Type B pancreatic cell (in vitro differentiated cells): ENCODE results near the gene SSU72. TPM values are rescaled to one million over a fixed set of nuclear protein-coding genes. Genes with fewer than 3 reads are reported as not detected.

Experiments
- DNase-seq: peaks from one replicate; pipeline ENCODE4 v3.0.0; 2021; ENCODE audit warnings: mixed read lengths; ENCODE audit not compliant: unreplicated experiment; ENCODE audit errors: extremely low spot score
- H3K27ac Mint-ChIP-seq: 2 replicates; pipeline ENCODE4 v1.8.0; 2021; ENCODE audit warnings: mild to moderate bottlenecking, mixed read lengths
- H3K27me3 Mint-ChIP-seq: 2 replicates; pipeline ENCODE4 v1.8.0; 2021; ENCODE audit warnings: mixed read lengths
- H3K36me3 Mint-ChIP-seq: 2 replicates; pipeline ENCODE4 v1.8.0; 2021; ENCODE audit warnings: mixed read lengths
- H3K4me1 Mint-ChIP-seq: one replicate; pipeline ENCODE4 v1.8.0; 2021; ENCODE audit warnings: mixed read lengths; ENCODE audit not compliant: unreplicated experiment
- H3K4me3 Mint-ChIP-seq: 2 replicates; pipeline ENCODE4 v1.8.0; 2021; ENCODE audit warnings: mild to moderate bottlenecking, mixed read lengths
- H3K9me3 Mint-ChIP-seq: 2 replicates; pipeline ENCODE4 v1.8.0; 2021; ENCODE audit warnings: mixed read lengths
- total RNA-seq: library from RNA; stranded (reverse); gene quantifications from 2 replicates; pipeline ENCODE4 v1.2.1, GENCODE V29; 2021; ENCODE audit warnings: low replicate concordance
- TF ChIP-seq, protein P1 (sequence below): fragments of 200-600 bp; sonication (generic); conservative IDR thresholded peaks from 2 replicates; pipeline ENCODE4 v1.5.0; 2021; ENCODE audit warnings: antibody characterized with exemption, mild to moderate bottlenecking

The SSU72 gene
- total RNA-seq, 1 donor from 2014 or later = 117 TPM

DNA sequence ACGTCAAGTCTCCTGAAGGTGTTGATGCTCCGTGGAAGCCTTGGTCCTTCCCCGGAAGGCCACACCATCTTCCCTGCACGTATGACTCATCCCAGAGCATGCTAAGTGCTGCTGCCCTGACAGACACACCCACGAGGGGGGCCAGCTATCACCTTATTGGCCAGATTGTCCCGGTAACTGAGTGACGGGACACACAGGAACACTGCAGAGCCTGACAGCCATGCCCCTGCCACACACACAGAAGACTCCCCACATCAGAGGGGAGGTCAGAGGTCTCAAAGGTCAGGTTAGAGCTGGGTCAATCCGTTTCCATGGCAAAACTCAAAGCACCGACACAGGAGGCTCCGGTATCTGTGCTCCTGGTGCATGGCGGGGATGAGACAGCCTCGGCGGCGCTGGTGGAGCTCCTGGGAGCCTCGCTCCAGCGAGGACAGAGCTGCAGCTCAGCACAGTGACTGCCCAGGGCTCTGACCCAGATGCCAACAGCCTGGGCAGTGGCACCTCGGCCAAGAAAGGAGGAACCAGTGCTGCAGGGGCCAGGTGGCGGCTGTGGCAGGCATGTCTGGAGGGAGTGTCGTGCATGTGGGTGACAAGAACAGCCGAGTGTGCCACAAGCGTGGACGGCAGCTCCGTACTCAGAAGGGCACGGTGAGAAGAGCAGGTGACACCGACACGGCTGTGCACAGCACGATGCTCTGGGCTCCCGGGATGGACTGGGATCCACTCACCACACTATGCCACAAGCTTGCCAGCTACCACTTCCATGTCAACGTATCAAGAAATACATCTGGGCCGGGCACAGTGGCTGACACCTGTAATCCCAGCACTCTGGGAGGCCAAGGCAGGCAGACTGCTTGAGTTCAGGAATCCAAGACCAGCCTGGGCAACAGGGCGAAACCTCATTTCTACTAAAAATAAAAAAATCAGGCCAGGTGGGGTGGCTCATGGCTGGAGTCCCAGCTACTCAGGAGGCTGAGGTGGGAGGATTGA lies 19.4 kb downstream of the SSU72 start:
- Mint-ChIP-seq H3K27me3 (no peaks in the 10 kb centered on the region), H3K9me3 (no peaks in the 10 kb centered on the region), H3K4me1 (peaks cover 6% of the 10 kb centered on the region), H3K36me3 (no peaks in the 10 kb centered on the region), H3K27ac (no peak overlapping the region), H3K4me3 (no peak overlapping the region)
- TF ChIP-seq, protein P1, sequence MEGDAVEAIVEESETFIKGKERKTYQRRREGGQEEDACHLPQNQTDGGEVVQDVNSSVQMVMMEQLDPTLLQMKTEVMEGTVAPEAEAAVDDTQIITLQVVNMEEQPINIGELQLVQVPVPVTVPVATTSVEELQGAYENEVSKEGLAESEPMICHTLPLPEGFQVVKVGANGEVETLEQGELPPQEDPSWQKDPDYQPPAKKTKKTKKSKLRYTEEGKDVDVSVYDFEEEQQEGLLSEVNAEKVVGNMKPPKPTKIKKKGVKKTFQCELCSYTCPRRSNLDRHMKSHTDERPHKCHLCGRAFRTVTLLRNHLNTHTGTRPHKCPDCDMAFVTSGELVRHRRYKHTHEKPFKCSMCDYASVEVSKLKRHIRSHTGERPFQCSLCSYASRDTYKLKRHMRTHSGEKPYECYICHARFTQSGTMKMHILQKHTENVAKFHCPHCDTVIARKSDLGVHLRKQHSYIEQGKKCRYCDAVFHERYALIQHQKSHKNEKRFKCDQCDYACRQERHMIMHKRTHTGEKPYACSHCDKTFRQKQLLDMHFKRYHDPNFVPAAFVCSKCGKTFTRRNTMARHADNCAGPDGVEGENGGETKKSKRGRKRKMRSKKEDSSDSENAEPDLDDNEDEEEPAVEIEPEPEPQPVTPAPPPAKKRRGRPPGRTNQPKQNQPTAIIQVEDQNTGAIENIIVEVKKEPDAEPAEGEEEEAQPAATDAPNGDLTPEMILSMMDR = no peak
- DNase-seq = no peak

DNA sequence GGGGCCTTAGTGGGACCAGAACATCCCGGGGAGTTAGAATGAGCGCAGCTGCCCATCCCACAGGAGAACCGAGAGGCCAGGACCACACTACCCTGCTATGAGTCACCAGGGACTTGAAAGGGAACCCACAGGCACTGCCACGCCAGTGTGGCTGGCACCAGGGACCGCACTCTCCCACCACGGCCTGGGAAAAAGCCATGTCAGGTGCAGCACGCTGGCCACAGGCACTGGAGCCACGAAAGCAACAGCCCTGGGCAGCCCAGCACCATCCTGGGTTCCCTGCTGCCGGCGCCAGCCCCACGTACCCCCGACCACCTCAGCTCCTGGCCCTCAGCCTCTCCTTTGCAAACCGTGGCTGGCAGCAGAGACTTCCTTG lies 20.1 kb downstream of the SSU72 start:
- Mint-ChIP-seq H3K9me3 (no peaks in the 10 kb centered on the region), H3K36me3 (no peaks in the 10 kb centered on the region), H3K4me3 (no peak overlapping the region), H3K4me1 (peaks cover 6% of the 10 kb centered on the region), H3K27ac (no peak overlapping the region), H3K27me3 (no peaks in the 10 kb centered on the region)
- TF ChIP-seq, protein P1 = no peak
- no peak for DNase-seq

DNA sequence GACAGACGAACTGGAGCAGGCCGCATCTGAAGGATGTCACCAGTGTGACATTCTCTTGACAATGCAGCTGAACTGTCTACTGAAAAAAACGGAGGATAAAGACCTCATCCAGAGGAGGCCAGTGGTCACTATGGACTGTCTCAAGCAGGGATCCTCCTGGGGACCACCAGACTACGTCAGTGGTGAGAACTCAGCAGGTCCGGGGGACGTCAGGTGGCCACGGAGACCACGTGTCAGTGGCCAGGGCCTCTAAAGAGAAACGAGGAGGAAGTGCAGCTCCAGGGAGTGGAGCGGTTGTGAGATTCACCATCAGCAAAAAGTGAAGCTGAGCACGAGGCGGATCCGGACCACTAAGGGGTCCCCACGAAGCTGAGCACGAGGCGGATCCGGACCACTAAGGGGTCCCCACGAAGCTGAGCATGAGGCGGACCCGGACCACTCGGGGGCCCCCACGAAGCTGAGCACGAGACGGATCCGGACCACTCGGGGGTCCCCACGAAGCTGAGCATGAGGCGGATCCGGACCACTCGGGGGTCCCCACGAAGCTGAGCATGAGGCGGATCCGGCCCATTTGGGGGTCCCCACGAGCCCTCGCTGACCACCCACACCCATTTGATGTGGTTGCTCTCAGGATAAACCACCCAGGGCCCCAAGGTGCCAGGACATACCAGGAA lies 20.7 kb downstream of the SSU72 start:
- TF ChIP-seq, protein P1 = no peak

DNA sequence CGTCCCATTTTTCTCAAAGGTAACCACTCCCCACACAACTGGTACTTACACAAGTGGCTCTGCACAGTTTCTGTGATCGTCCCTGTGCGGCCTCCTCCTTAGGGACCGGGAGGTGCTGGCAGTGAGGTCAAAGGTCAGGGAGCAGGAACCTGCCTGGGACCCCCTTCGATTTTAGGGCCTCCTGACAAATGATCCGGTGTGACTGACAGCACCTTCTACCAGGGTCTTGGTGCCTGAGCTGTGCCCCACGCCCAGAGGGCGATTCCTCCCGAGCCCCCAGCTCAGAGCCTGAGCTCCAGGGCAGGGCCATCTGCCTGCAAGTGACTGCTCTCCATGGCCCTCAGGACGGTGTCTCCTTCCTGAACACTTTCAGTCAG lies 22.4 kb downstream of the SSU72 start:
- DNase-seq = no peak
- Mint-ChIP-seq H3K36me3 (no peaks in the 10 kb centered on the region), H3K27ac (peak overlapping the region; percentile 61), H3K4me1 (no peaks in the 10 kb centered on the region), H3K4me3 (no peak overlapping the region), H3K9me3 (no peaks in the 10 kb centered on the region), H3K27me3 (no peaks in the 10 kb centered on the region)
- TF ChIP-seq, protein P1 = no peak

More for the DNA sequence above, 20.7 kb downstream of the SSU72 start:
- Mint-ChIP-seq H3K9me3 (no peaks in the 10 kb centered on the region), H3K27ac (no peak overlapping the region), H3K36me3 (no peaks in the 10 kb centered on the region), H3K27me3 (no peaks in the 10 kb centered on the region), H3K4me1 (peaks cover 4% of the 10 kb centered on the region), H3K4me3 (no peak overlapping the region)
- no peak for DNase-seq

DNA sequence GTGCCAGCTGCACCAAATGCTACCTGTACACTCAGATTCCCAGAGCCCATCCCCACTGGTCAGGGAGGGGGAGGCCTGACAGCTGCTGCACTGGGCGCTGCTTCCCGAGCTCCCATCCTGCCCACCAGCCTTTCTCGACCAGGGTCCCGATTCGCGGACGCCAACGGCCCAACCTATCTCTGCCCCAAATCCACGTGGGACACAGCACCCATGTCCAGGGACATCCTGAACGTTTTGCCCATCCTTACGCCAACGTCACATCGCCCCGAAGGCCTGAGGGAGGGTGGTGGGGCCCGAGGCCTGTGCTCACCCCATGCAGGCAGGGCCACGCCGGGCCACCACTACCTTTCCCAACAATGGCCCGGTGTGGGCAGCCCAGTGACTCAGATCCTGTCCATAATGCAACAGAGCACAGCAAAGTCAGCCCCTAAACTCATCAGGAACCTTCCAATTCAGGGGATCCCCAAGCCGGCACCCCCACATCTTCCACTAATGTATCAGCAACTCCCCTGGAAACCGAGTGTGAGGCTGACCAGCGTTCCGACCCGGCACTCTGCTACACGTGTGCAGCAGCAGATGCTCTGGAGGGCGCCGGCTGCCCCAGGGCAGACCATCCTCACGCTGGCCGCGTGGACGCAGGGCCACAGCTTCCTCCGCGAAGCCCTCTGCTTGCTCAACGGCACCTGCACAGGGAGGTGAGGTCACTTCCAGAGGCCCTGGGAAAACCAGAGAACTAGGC lies 23.0 kb downstream of the SSU72 start:
- Mint-ChIP-seq H3K4me1 (no peaks in the 10 kb centered on the region), H3K36me3 (no peaks in the 10 kb centered on the region), H3K4me3 (no peak overlapping the region), H3K27me3 (no peaks in the 10 kb centered on the region), H3K9me3 (no peaks in the 10 kb centered on the region), H3K27ac (peak overlapping the region; percentile 61)
- DNase-seq = no peak
- TF ChIP-seq, protein P1 = no peak
